Spleen (tissue), 7 donors: ENCODE results near the gene SMC6.

ENCODE experiments used
- CTCF ChIP-seq, 11 experiments: fragments of 200-600 bp in 7 of 11; fragments of 450-650 bp in 4 of 11; sonication (generic) in 4 of 11; IDR thresholded peaks in 8 of 11; conservative IDR thresholded peaks in 3 of 11; 1 replicate in 7 of 11; 2 replicates in 4 of 11; pipeline versions ENCODE4 v1.4.0 to v1.8.0; 2016 to 2021; ENCODE audit warnings: antibody characterized with exemption in 11 of 11, inconsistent platforms in 4 of 11, mild to moderate bottlenecking in 1 of 11
- POLR2A ChIP-seq, 3 donors: fragments of 450-650 bp; IDR thresholded peaks; one replicate each; pipeline ENCODE4 v1.5.1; 2017; ENCODE audit warnings: antibody characterized with exemption in 3 of 3, mild to moderate bottlenecking in 1 of 3
- POLR2AphosphoS5 ChIP-seq, 3 donors: sonication (generic); formaldehyde crosslinking; IDR thresholded peaks; one replicate each; pipeline ENCODE4 v1.5.1; 2017; ENCODE audit warnings: antibody characterized with exemption in 3 of 3
- donor health status: DM: no; HTN: no; CAD: no; lungs with moderate emphysema.
- donor health status: DM: no; HTN: no; CAD: no.
- donor health status: DM: no; HTN: no; CAD: no.

- TF ChIP-seq POLR2A (IDR thresholded peaks at IDR 0.05) (no peak), CTCF (IDR thresholded peaks at IDR 0.05 in 8 of 11, conservative IDR thresholded peaks at IDR 0.05 in 3 of 11) (no peak), POLR2AphosphoS5 (IDR thresholded peaks at IDR 0.05) (no peak)
Measured at GRCh38 chr2:17713291-17713690, 40.3 kb downstream of the SMC6 start.
